Left ventricle myocardium inferior (tissue), 1 donor: ENCODE data around the gene GSG1L. TPM values are rescaled to one million over a fixed set of nuclear protein-coding genes. Genes with fewer than 3 reads are reported as not detected.

Experiments used
- DNase-seq: peaks from one replicate; pipeline ENCODE4 v3.0.0-alpha.2; 2020
- H3K27ac ChIP-seq: fragments of 200-600 bp; replicated peaks from 2 replicates; pipeline ENCODE4 v1.8.0; 2021
- H3K27me3 ChIP-seq: fragments of 200-600 bp; 2 replicates; pipeline ENCODE4 v1.8.0; 2021; ENCODE audit warnings: low read depth
- H3K36me3 ChIP-seq: fragments of 200-600 bp; 2 replicates; pipeline ENCODE4 v1.8.0; 2021
- H3K4me1 ChIP-seq: fragments of 200-600 bp; 2 replicates; pipeline ENCODE4 v1.8.0; 2021
- H3K4me3 ChIP-seq: fragments of 200-600 bp; 2 replicates; pipeline ENCODE4 v1.8.0; 2021; ENCODE audit warnings: mild to moderate bottlenecking, moderate library complexity
- H3K9me3 ChIP-seq: fragments of 200-600 bp; replicated peaks from 2 replicates; pipeline ENCODE4 v1.8.0; 2021
- CTCF ChIP-seq: fragments of 200-600 bp; IDR thresholded peaks from 2 replicates; pipeline ENCODE4 v1.8.0; 2021; ENCODE audit warnings: antibody characterized with exemption, mild to moderate bottlenecking, borderline replicate concordance
- intact Hi-C: fragments of 100-400 bp; cut with micrococcal nuclease; formaldehyde crosslinking; loops from one replicate; pipeline ENCODE4 v1.11.0; 2022
- total RNA-seq: library from RNA; stranded (reverse); fragmentation: NEBNext Ultra II Directional; extraction: Animal tissue kit (Norgen Biotek cat#: 25700); gene quantifications from one replicate; pipeline ENCODE4 v1.2.1, GENCODE V29; 2021
- donor health status: DM: no; HTN: yes; CAD: no; lungs with severe emphysema.

Gene GSG1L
- total RNA-seq, 1 donor from 2014 or later: 3.4 TPM

GRCh38 chr16:27770271-27771196 is 293.0 kb downstream of the GSG1L start:
- Histone ChIP-seq H3K4me3 (no peak overlapping the region), H3K36me3 (peaks cover 66% of the 10 kb centered on the region), H3K27ac (no peak overlapping the region), H3K4me1 (no peaks in the 10 kb centered on the region), H3K9me3 (no peaks in the 10 kb centered on the region), H3K27me3 (no peaks in the 10 kb centered on the region)
- intact Hi-C loops: no loop called here
- no peak for TF ChIP-seq CTCF
- no peak for DNase-seq

- peaks cover under 1% of the 10 kb centered on the region for H3K9me3 ChIP-seq
- no peak overlapping the region for H3K4me3 ChIP-seq
- no peaks in the 10 kb centered on the region for H3K27me3 ChIP-seq
- no peaks in the 10 kb centered on the region for H3K4me1 ChIP-seq
- intact Hi-C loops: no loop called here
- no peak overlapping the region for H3K27ac ChIP-seq
- TF ChIP-seq CTCF: no peak
- peaks cover 73% of the 10 kb centered on the region for H3K36me3 ChIP-seq
- no peak for DNase-seq
These were observed 293.8 kb downstream of the GSG1L start for GRCh38 chr16:27769561-27770255.

- intact Hi-C loops: no loop called here
- DNase-seq: no peak
- Histone ChIP-seq H3K9me3 (peaks cover 9% of the 10 kb centered on the region), H3K27ac (no peak overlapping the region), H3K27me3 (no peaks in the 10 kb centered on the region), H3K4me3 (no peak overlapping the region), H3K4me1 (no peaks in the 10 kb centered on the region), H3K36me3 (peaks cover 82% of the 10 kb centered on the region)
- TF ChIP-seq CTCF: no peak
These were observed 294.8 kb downstream of the GSG1L start for GRCh38 chr16:27768651-27769272.

- Histone ChIP-seq H3K36me3 (peaks cover 83% of the 10 kb centered on the region), H3K27me3 (no peaks in the 10 kb centered on the region), H3K4me1 (no peaks in the 10 kb centered on the region), H3K9me3 (peaks cover 12% of the 10 kb centered on the region), H3K4me3 (no peak overlapping the region), H3K27ac (no peak overlapping the region)
- TF ChIP-seq CTCF: no peak
- no peak for DNase-seq
- intact Hi-C loops: no loop called here
These were observed 295.4 kb downstream of the GSG1L start for GRCh38 chr16:27767971-27768591.

GRCh38 chr16:27767081-27767480 is 296.4 kb downstream of the GSG1L start:
- DNase-seq: no peak
- H3K4me1 ChIP-seq: no peaks in the 10 kb centered on the region
- H3K36me3 ChIP-seq: peaks cover 85% of the 10 kb centered on the region
- TF ChIP-seq CTCF: no peak
- H3K27ac ChIP-seq: no peak overlapping the region
- intact Hi-C loops: no loop called here
- peaks cover 12% of the 10 kb centered on the region for H3K9me3 ChIP-seq
- H3K4me3 ChIP-seq: no peak overlapping the region
- no peaks in the 10 kb centered on the region for H3K27me3 ChIP-seq
